ENCODE data around the gene RPS6KB2.
"Not testable (repeated sequence)": the region's sequence is repeated elsewhere in the genome, so short reads cannot be mapped to it uniquely, and the experiment has no call there.

Gene RPS6KB2

DNA sequence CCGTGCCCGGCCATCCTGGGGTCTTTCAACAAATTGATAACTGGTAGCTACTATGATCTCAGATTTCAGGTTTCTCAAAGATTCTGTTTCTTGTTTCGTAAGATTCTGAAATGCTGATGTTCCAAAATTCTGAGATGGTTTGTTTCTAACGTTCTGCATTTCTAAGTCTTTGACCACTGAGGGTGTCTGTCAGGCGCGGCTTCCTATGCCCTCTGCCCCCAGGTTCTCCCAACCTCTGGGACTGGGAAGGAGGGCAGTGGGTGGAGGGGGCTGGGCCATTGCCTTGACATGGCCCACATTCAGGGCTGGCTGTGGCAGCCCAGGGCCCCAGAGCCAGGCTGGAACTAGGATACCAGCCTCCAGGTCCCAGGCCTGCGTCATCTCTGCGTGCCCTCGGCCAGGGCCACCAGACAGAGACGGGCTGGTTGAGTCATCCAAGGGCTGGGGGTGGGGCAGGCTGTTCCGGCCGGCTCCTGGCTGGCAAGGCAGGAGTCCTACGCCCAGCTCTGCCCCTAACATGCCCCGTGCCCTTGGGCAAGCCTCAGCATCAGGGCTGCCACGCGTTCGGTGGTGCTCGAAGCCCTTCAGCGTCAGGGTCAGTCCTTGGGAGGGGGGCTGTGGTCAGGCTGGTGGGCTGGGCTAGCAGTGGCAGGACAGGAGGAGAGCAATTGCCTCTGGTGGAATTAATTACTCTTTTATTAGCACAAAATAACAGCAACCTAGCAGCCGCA is 35.6 kb downstream of the RPS6KB2 start:
- Histone ChIP-seq H3K36me3 (no peaks in the 10 kb centered on the region), H3K4me1 (peaks cover 0 to 45% (median 35%) of the 10 kb centered on the region in 4 donors), H3K4me3 (peak overlapping the region; percentile 65 to 79), H3K27me3 (no peaks in the 10 kb centered on the region), H3K9me3 (no peaks in the 10 kb centered on the region), H3K27ac (peak overlapping the region; percentile 95 to 97)
- TF ChIP-seq, protein P1, sequence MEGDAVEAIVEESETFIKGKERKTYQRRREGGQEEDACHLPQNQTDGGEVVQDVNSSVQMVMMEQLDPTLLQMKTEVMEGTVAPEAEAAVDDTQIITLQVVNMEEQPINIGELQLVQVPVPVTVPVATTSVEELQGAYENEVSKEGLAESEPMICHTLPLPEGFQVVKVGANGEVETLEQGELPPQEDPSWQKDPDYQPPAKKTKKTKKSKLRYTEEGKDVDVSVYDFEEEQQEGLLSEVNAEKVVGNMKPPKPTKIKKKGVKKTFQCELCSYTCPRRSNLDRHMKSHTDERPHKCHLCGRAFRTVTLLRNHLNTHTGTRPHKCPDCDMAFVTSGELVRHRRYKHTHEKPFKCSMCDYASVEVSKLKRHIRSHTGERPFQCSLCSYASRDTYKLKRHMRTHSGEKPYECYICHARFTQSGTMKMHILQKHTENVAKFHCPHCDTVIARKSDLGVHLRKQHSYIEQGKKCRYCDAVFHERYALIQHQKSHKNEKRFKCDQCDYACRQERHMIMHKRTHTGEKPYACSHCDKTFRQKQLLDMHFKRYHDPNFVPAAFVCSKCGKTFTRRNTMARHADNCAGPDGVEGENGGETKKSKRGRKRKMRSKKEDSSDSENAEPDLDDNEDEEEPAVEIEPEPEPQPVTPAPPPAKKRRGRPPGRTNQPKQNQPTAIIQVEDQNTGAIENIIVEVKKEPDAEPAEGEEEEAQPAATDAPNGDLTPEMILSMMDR (IDR thresholded peaks at IDR 0.05): no peak
- DNase-seq: peak; percentile 77 to 93
- intact Hi-C loops (cut with DNase I; ENCODE audit: low total_unique reads): loop anchor here (2.0 kb wide), 1 partner anchor 21 kb away; the partner anchor contains the start of gene CORO1B

DNA sequence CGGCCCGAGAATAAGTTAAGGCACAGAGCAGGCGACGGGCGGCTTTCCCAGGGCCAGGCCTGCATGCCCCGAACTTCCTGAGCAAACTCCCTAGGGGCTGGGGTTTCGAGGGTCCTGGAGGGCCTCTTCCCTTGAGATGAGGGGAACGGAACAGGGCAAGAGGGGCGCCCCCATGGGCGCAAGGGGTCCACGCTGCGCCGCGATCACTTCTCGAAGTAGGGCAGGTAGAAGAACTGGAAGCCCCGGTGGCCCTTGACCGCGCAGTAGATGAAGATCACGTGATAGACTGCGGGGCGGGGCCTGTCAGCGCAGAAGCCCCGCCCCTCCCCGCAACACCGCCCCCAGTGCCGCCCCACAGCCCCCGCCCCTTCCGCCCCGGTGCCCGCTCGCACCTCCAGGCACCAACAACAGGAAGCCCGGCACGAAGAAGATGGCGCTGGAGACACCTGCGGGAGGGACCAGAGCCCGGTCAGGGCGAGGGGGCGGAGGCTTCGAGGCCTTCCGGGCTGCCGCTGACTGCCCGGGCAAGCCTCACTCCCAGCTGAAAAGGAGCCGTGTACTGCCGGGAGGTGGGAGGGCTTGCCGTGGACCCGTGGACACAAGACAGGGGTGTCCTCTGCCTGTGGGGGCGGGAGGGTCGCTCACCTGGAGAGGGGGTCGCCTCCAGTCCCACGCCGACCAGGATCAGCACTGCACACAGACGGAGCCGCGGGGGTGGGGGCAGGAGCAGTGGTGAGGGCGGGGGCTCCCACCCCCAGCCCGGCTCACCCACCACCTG is 36.3 kb downstream of the RPS6KB2 start:
- Histone ChIP-seq H3K36me3 (no peaks in the 10 kb centered on the region), H3K9me3 (no peaks in the 10 kb centered on the region), H3K27me3 (no peaks in the 10 kb centered on the region), H3K4me1 (peaks cover 0 to 47% (median 36%) of the 10 kb centered on the region in 4 donors), H3K27ac (peak overlapping the region; percentile 95 to 97), H3K4me3 (peak overlapping the region; percentile 65 to 79)
- peak; percentile 85 to 94 for DNase-seq
- intact Hi-C loops (cut with DNase I; ENCODE audit: low total_unique reads): loop anchor here (2.0 to 5.0 kb wide), 3 partner anchors 22 to 62 kb away; partner anchors contain the start of genes CORO1B, PPP1CA and TBC1D10C
- TF ChIP-seq, protein P1 (IDR thresholded peaks at IDR 0.05): peak in 1 of 2 experiments; percentile 12

DNA sequence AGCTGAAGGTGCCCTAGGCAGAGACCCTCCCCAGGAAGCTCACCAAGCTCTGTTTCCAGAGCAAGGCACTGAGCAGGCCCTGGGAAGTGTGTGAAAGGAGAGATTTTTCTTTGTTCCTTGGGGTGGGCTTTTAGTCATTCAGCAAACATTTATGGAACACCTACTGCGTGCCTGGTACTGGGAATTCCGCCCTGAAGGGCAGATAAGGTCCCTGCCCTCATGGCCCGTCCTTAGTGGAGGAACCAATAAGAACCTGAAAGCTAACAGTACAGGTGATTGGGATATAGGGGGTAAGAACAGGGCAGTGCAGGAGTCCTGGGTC is 36.9 kb downstream of the RPS6KB2 start:
- no peaks in the 10 kb centered on the region for H3K36me3 ChIP-seq
- peaks cover 0 to 52% (median 38%) of the 10 kb centered on the region in 4 donors for H3K4me1 ChIP-seq
- peak overlapping the region; percentile 95 to 97 for H3K27ac ChIP-seq
- TF ChIP-seq, protein P1 (IDR thresholded peaks at IDR 0.05): no peak
- H3K4me3 ChIP-seq: peak overlapping the region; percentile 65 to 79
- intact Hi-C loops (cut with DNase I; ENCODE audit: low total_unique reads): loop anchor here (2.0 to 5.0 kb wide), 3 partner anchors 22 to 63 kb away; partner anchors contain the start of genes CORO1B, PPP1CA and TBC1D10C
- H3K9me3 ChIP-seq: no peaks in the 10 kb centered on the region
- DNase-seq: no peak
- H3K27me3 ChIP-seq: no peaks in the 10 kb centered on the region

DNA sequence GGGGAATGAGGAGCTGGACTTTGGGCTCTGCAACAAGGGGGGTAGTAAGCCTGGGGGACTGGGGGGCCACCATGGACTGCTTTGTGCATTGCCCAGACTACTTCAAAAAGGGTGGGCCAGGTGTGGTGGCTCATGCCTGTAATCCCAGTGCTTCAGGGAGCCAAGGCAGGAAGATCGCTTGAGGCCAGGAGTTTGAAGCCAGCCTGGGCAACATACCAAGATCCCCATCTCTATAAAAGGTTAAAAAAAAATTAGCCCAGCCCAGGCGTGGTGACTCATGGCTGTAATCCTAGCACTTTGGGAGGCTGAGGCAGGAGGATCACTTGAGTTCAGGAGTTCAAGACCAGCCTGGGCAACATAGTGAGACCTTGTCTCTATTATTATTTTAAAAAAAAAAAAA is 37.2 kb downstream of the RPS6KB2 start:
- H3K36me3 ChIP-seq, H3K9me3 ChIP-seq, H3K27me3 ChIP-seq: not testable (repeated sequence)
- intact Hi-C loops (cut with DNase I; ENCODE audit: low total_unique reads): loop anchor here (2.0 to 5.0 kb wide), 3 partner anchors 23 to 63 kb away; partner anchors contain the start of genes CORO1B, PPP1CA and TBC1D10C
- H3K27ac ChIP-seq: peak overlapping the region; percentile 95 to 97
- H3K4me3 ChIP-seq: peak overlapping the region; percentile 65 to 79
- peak in 1 of 2 donors; percentile 69 for DNase-seq
- H3K4me1 ChIP-seq: peaks cover 0 to 52% (median 38%) of the 10 kb centered on the region in 4 donors

DNA sequence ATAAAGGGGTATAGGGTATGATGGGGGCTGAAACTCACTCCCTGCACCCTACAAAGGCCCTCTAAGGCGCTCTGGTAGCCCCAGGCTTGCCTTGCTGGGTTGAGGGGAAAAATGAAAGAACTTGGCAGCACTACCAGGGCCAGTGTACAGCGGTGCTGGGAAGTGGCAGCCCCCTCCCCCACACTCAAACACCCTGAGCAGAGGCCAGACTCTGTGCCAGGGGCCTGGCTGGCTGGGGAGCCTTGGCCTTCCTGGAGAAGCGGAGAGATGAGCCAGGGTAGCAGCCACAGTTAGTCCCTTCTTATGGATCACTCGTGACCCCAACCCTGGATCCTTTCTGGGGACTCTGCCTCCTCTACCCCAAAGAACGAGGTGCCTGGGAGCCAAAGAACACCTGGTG is 38.1 kb downstream of the RPS6KB2 start:
- Histone ChIP-seq H3K27ac (peak overlapping the region; percentile 20 to 95), H3K4me1 (peaks cover 0 to 52% (median 38%) of the 10 kb centered on the region in 4 donors)
- intact Hi-C loops (cut with DNase I; ENCODE audit: low total_unique reads): loop anchor here (5.0 kb wide), 2 partner anchors 44 to 64 kb away; partner anchors contain the start of genes PPP1CA and TBC1D10C

More for the DNA sequence above, 38.1 kb downstream of the RPS6KB2 start:
- TF ChIP-seq, protein P1 (IDR thresholded peaks at IDR 0.05): no peak
- Histone ChIP-seq H3K9me3 (no peaks in the 10 kb centered on the region), H3K36me3 (no peaks in the 10 kb centered on the region), H3K4me3 (no peak overlapping the region), H3K27me3 (no peaks in the 10 kb centered on the region)
- no peak for DNase-seq
